MM.1S (cell line): Measurements from ENCODE around the gene APBB2.

Source experiments
- DNase-seq: peaks from one replicate; pipeline ENCODE4 v3.0.0-alpha.2; 2015
- H2AFZ ChIP-seq: fragments of 300-600 bp; sonication (generic); 2 replicates; pipeline ENCODE4 v1.6.0; 2016; ENCODE audit warnings: antibody characterized with exemption, low read length
- H3F3A ChIP-seq: fragments of 300-600 bp; sonication (generic); 2 replicates; pipeline ENCODE4 v1.6.1; 2016; ENCODE audit warnings: mild to moderate bottlenecking, antibody characterized with exemption, low read length, moderate library complexity, mixed read lengths; ENCODE audit not compliant: insufficient read depth
- H3K27ac ChIP-seq: fragments of 300-600 bp; sonication (generic); 2 replicates; pipeline ENCODE4 v1.5.1; 2016; ENCODE audit warnings: mild to moderate bottlenecking, low read length
- H3K27me3 ChIP-seq: fragments of 300-600 bp; sonication (generic); replicated peaks from 2 replicates; pipeline ENCODE4 v1.6.0; 2016; ENCODE audit warnings: low read length; ENCODE audit not compliant: insufficient read depth
- H3K36me3 ChIP-seq: fragments of 300-600 bp; sonication (generic); replicated peaks from 2 replicates; pipeline ENCODE4 v1.6.1; 2016; ENCODE audit warnings: mild to moderate bottlenecking, low read length, mixed read lengths; ENCODE audit not compliant: insufficient read depth
- H3K4me1 ChIP-seq: fragments of 300-600 bp; sonication (generic); 2 replicates; pipeline ENCODE4 v1.6.1; 2016; ENCODE audit warnings: low read length, mixed read lengths
- H3K4me2 ChIP-seq: fragments of 300-600 bp; sonication (generic); 2 replicates; pipeline ENCODE4 v1.6.0; 2016; ENCODE audit warnings: low read depth, low read length
- H3K4me3 ChIP-seq: fragments of 300-600 bp; sonication (generic); 2 replicates; pipeline ENCODE4 v1.5.1; 2016; ENCODE audit warnings: low read length, mixed read lengths
- H3K79me2 ChIP-seq: fragments of 300-600 bp; sonication (generic); 2 replicates; pipeline ENCODE4 v1.6.1; 2016; ENCODE audit warnings: mixed run types, low read length, mixed read lengths
- H3K9ac ChIP-seq: fragments of 300-600 bp; sonication (generic); 2 replicates; pipeline ENCODE4 v1.6.1; 2016; ENCODE audit warnings: low read length, mixed read lengths
- H3K9me2 ChIP-seq: fragments of 300-600 bp; sonication (generic); replicated peaks from 2 replicates; pipeline ENCODE4 v1.6.1; 2016; ENCODE audit warnings: mild to moderate bottlenecking, low read length, mixed read lengths; ENCODE audit not compliant: insufficient read depth
- H3K9me3 ChIP-seq: fragments of 300-600 bp; sonication (generic); replicated peaks from 2 replicates; pipeline ENCODE4 v1.6.1; 2016; ENCODE audit warnings: mild to moderate bottlenecking, low read length, mixed read lengths; ENCODE audit not compliant: insufficient read depth
- H4K20me1 ChIP-seq: fragments of 300-600 bp; sonication (generic); 2 replicates; pipeline ENCODE4 v1.6.1; 2016; ENCODE audit warnings: mild to moderate bottlenecking, low read length, moderate library complexity, mixed read lengths; ENCODE audit not compliant: insufficient read depth
- EZH2 ChIP-seq: fragments of 300-600 bp; sonication (generic); optimal IDR thresholded peaks from 2 replicates; pipeline ENCODE3; 2017; ENCODE audit warnings: low read depth, mild to moderate bottlenecking, antibody characterized with exemption, low read length, mixed read lengths
- EZH2phosphoT487 ChIP-seq: fragments of 300-600 bp; sonication (generic); IDR thresholded peaks from 2 replicates; pipeline ENCODE4 v1.6.1; 2018; ENCODE audit warnings: antibody characterized with exemption, low read length
- TF ChIP-seq, protein P1 (sequence below): fragments of 300-600 bp; sonication (generic); IDR thresholded peaks from 2 replicates; pipeline ENCODE4 v1.5.1; 2016; ENCODE audit warnings: antibody characterized with exemption, low read length, mixed read lengths

APBB2 gene

DNA sequence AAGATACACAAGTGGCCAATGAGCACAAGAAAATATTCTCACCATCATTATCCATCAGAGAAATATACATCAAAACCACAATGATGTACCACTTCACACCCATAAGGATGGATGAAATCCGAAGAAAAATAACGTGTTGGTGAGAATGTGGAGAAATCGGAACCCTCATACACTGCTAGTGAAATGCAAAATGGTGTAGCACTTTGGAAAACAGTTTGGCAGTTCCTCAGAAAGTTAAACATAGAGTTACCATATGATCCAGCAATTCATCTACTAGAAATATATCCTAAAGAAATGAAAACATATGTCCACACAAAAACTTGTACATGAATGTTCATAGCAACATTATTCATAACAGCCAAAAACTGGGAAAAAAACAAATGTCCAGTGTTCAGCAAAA is 18.5 kb upstream of the APBB2 start:
- TF ChIP-seq EZH2 (no peak), EZH2phosphoT487 (no peak)
- TF ChIP-seq, protein P1, sequence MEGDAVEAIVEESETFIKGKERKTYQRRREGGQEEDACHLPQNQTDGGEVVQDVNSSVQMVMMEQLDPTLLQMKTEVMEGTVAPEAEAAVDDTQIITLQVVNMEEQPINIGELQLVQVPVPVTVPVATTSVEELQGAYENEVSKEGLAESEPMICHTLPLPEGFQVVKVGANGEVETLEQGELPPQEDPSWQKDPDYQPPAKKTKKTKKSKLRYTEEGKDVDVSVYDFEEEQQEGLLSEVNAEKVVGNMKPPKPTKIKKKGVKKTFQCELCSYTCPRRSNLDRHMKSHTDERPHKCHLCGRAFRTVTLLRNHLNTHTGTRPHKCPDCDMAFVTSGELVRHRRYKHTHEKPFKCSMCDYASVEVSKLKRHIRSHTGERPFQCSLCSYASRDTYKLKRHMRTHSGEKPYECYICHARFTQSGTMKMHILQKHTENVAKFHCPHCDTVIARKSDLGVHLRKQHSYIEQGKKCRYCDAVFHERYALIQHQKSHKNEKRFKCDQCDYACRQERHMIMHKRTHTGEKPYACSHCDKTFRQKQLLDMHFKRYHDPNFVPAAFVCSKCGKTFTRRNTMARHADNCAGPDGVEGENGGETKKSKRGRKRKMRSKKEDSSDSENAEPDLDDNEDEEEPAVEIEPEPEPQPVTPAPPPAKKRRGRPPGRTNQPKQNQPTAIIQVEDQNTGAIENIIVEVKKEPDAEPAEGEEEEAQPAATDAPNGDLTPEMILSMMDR, result no peak
- Histone ChIP-seq H3K9me3 (no peaks in the 10 kb centered on the region), H3K27me3 (no peaks in the 10 kb centered on the region), H4K20me1 (no peaks in the 10 kb centered on the region), H3K4me2 (no peak overlapping the region), H3K4me1 (no peaks in the 10 kb centered on the region), H3K9ac (no peak overlapping the region), H3K36me3 (no peaks in the 10 kb centered on the region), H3K79me2 (no peaks in the 10 kb centered on the region), H3K9me2 (no peaks in the 10 kb centered on the region), H3K27ac (no peak overlapping the region), H3K4me3 (no peak overlapping the region), H2AFZ (no peak overlapping the region), H3F3A (no peaks in the 10 kb centered on the region)
- no peak for DNase-seq

DNA sequence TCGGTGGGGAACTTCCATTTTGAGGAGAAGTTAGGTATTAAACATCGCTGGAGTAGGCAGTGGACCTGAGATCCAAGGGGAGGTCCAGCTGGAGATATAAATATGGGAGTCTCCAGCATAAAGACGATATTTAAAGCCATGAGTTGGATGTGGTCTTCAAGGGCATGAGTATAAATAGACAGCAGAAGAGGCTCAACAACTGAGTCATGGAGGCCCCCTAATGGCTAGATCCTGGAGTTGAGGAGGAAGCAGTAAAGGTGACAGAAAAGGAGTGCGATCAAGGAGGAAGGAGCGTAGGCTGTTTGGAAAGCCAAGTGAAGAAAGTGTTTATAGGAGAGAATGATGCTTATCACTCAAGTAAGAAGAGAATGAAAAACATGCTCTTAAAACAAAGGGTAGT is 18.1 kb upstream of the APBB2 start:
- H3K36me3 ChIP-seq, result no peaks in the 10 kb centered on the region
- no peak overlapping the region for H2AFZ ChIP-seq
- no peaks in the 10 kb centered on the region for H3K27me3 ChIP-seq
- H3K27ac ChIP-seq, result no peak overlapping the region
- H3K9me3 ChIP-seq, result no peaks in the 10 kb centered on the region
- no peaks in the 10 kb centered on the region for H3K79me2 ChIP-seq
- TF ChIP-seq, protein P1, result 0 out of 2 replicates have a peak, but pooled peaks have one; percentile 3
- TF ChIP-seq EZH2, result no peak
- H3K9ac ChIP-seq, result no peak overlapping the region
- no peaks in the 10 kb centered on the region for H3K4me1 ChIP-seq
- DNase-seq, result no peak
- H3K4me3 ChIP-seq, result no peak overlapping the region
- no peaks in the 10 kb centered on the region for H4K20me1 ChIP-seq
- H3K9me2 ChIP-seq, result no peaks in the 10 kb centered on the region
- H3K4me2 ChIP-seq, result no peak overlapping the region
- no peaks in the 10 kb centered on the region for H3F3A ChIP-seq

DNA sequence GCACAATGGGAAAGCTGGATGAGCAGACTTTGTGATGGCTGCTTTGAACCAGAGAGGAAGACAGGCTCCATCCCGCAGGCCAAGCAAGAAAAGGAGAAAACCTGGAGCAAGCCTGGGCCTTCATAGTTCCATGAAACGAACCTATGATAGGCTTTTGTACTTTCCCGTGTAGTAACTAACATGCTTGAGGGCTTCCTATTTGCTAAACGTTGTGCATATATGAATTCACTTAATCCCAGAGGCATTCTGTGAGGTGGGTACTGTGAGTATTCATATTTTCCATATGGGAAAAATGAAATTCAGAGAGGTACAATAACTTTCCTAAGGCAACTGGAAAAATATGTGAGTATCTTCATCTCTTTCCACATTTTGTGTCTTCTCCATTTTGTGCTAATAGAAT is 13.6 kb upstream of the APBB2 start:
- no peak for TF ChIP-seq EZH2
- TF ChIP-seq, protein P1, result no peak
- TF ChIP-seq EZH2phosphoT487, result no peak
- Histone ChIP-seq H3K4me3 (no peak overlapping the region), H4K20me1 (no peaks in the 10 kb centered on the region), H3K9me2 (no peaks in the 10 kb centered on the region), H3F3A (no peaks in the 10 kb centered on the region), H3K9ac (no peak overlapping the region), H3K9me3 (no peaks in the 10 kb centered on the region), H3K27ac (no peak overlapping the region), H2AFZ (no peak overlapping the region), H3K79me2 (no peaks in the 10 kb centered on the region), H3K27me3 (no peaks in the 10 kb centered on the region), H3K36me3 (no peaks in the 10 kb centered on the region), H3K4me1 (no peaks in the 10 kb centered on the region), H3K4me2 (no peak overlapping the region)
- no peak for DNase-seq
